ENCODE results near the gene ABCG4.

DNA sequence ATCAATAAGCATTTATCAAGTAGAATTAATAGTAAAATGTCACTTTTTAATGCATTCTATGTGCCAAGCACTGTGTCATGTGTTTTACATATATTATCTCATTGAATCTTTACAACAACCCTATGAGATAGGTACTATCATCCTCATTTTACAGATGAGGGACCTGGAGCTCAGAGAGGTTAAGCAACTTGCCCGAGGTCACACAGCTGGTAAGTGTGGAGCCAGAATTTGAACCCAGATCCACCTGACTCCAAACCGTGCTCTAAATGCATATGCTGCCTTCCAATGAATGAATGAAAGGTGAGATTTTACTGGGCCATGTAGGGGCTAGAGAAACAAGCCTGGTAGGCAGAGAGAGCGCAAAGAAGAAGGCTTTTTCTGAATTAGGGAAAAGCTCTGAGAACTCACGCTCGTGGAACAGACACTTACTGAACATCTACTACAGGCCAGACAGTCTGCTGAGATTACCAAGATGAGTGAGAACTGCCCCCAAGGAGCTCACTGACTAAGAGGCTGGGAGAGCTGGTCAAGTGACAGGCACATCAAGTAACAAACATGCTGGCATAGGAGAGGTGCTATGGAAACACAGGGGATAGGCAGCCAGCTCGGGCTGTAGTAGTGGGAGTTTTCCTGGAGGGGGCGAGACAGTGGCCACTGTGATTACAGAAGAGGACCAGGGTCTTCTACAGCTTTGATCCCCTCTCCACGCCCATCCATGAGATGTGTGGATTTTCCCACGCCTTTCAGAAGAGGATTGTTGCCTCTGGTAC is 4.4 kb downstream of the ABCG4 start:
- TF ChIP-seq TAF1 (IDR thresholded peaks at IDR 0.05; ENCODE audit: low read depth): no peak
- TF ChIP-seq CEBPB (IDR thresholded peaks at IDR 0.05): no peak
- no peak for TF ChIP-seq EGR1 (IDR thresholded peaks at IDR 0.05)
- no peak for TF ChIP-seq TCF12 (IDR thresholded peaks at IDR 0.05; ENCODE audit: low read depth)
- TF ChIP-seq EP300 (IDR thresholded peaks at IDR 0.05; ENCODE audit: borderline replicate concordance): no peak
- no peak for TF ChIP-seq CREB1 (IDR thresholded peaks at IDR 0.05; ENCODE audit: low read depth)
- TF ChIP-seq, protein P1, sequence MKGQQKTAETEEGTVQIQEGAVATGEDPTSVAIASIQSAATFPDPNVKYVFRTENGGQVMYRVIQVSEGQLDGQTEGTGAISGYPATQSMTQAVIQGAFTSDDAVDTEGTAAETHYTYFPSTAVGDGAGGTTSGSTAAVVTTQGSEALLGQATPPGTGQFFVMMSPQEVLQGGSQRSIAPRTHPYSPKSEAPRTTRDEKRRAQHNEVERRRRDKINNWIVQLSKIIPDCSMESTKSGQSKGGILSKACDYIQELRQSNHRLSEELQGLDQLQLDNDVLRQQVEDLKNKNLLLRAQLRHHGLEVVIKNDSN (IDR thresholded peaks at IDR 0.05): no peak
- no peak for TF ChIP-seq RAD21 (IDR thresholded peaks at IDR 0.05; ENCODE audit: low read depth)
- TF ChIP-seq, protein P2, sequence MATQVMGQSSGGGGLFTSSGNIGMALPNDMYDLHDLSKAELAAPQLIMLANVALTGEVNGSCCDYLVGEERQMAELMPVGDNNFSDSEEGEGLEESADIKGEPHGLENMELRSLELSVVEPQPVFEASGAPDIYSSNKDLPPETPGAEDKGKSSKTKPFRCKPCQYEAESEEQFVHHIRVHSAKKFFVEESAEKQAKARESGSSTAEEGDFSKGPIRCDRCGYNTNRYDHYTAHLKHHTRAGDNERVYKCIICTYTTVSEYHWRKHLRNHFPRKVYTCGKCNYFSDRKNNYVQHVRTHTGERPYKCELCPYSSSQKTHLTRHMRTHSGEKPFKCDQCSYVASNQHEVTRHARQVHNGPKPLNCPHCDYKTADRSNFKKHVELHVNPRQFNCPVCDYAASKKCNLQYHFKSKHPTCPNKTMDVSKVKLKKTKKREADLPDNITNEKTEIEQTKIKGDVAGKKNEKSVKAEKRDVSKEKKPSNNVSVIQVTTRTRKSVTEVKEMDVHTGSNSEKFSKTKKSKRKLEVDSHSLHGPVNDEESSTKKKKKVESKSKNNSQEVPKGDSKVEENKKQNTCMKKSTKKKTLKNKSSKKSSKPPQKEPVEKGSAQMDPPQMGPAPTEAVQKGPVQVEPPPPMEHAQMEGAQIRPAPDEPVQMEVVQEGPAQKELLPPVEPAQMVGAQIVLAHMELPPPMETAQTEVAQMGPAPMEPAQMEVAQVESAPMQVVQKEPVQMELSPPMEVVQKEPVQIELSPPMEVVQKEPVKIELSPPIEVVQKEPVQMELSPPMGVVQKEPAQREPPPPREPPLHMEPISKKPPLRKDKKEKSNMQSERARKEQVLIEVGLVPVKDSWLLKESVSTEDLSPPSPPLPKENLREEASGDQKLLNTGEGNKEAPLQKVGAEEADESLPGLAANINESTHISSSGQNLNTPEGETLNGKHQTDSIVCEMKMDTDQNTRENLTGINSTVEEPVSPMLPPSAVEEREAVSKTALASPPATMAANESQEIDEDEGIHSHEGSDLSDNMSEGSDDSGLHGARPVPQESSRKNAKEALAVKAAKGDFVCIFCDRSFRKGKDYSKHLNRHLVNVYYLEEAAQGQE (IDR thresholded peaks at IDR 0.05; ENCODE audit: low read depth): no peak
